Inflammatory macrophage (primary cell): ENCODE measurements around the gene TEAD1.

Experiments used
- DNase-seq, 2 donors: peaks; one replicate each; pipeline ENCODE4 v3.0.0-alpha.2; 2020 to 2022

Gene TEAD1

GRCh38 chr11:12905435-12905834 is 231.2 kb downstream of the TEAD1 start:
- DNase-seq = no peak

DNA sequence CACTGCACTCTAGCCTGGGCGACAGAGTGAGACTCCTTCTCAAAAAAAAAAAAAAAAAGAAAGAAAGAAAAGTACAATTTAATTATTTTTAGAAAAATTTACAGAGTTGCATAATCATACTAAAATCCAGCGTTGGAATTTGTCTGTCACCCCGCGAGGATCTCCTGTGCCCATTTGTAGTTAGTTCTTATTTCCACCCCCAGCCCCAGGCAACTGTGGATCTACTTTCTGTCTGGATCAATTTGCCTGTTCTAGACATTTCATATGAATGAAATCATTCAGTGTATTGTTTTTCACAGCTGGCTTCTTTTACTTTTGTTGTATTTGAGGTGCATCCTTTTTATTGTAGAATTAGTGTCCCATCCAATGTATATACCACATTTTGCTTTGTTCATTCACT is 232.3 kb downstream of the TEAD1 start:
- no peak for DNase-seq

- no peak for DNase-seq
Observed at GRCh38 chr11:12909879-12910278, 235.7 kb downstream of the TEAD1 start.

GRCh38 chr11:12914400-12914912 is 240.2 kb downstream of the TEAD1 start:
- DNase-seq = no peak

- DNase-seq = no peak
Observed at GRCh38 chr11:12915093-12915492, 240.9 kb downstream of the TEAD1 start.

DNA sequence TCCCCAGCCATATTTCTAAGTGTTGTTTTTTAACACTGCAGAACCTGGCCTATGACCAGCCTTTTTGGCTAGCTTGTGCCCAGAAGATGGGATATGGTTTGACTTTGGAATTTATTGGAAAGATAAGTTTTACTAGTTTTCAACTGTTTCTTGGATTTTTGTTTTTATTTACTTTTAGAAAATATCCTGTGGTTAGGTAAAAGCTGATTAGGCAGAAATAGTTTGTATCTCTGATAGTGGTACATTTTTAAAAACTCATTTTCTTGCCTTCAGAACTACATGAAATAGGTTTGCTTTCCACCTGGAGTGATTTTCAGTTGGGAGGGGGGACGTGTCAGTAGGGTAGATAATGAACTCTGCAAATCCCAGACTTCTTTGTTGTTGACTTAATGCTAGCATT is 243.6 kb downstream of the TEAD1 start:
- DNase-seq = no peak

GRCh38 chr11:12918667-12919066 is 244.4 kb downstream of the TEAD1 start:
- no peak for DNase-seq

DNA sequence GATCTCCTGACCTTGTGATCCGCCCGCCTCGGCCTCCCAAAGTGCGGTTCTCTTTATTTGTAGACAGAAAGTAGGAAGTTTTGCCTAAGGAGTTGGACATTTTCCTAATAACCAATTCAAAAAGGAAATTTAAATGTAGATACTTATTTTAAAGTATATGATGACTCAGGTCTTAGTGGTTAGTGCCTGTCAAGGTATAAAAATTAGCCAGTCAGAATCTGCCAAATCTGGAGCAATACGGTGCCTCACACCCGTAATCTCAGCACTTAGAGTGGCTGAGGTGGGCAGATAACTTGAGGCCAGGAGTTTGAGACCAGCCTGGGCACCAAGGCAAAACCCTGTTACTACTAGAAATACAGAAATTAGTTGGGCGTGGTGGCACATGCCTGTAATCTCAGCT is 248.2 kb downstream of the TEAD1 start:
- no peak for DNase-seq

- no peak for DNase-seq
Observed at GRCh38 chr11:12922980-12923507, 248.8 kb downstream of the TEAD1 start.

- no peak for DNase-seq
Observed at GRCh38 chr11:12924650-12925049, 250.4 kb downstream of the TEAD1 start.

DNA sequence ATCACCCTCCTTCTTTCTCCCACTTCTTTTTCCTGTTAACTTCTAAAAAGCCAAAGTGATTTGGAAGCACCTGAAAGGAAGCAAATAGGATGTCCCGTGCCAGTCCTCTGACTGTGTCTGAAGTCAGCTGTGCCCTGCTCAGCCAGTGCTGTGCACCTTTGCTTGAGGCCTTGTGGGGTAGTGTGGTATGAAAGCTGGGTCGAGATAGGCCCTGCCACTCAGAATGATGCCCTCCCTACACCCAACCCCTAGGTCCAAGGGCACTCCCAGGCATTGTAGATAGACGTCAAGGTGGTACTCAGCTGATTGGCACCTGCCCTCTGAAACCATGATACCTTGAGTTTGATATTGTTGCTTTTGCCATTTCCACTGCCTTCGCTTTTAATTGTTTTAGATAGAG is 251.3 kb downstream of the TEAD1 start:
- DNase-seq = no peak

- no peak for DNase-seq
Observed at GRCh38 chr11:12927221-12927620, 253.0 kb downstream of the TEAD1 start.

- DNase-seq = no peak
Observed at GRCh38 chr11:12927886-12928285, 253.7 kb downstream of the TEAD1 start.

GRCh38 chr11:12930850-12931249 is 256.6 kb downstream of the TEAD1 start:
- no peak for DNase-seq

DNA sequence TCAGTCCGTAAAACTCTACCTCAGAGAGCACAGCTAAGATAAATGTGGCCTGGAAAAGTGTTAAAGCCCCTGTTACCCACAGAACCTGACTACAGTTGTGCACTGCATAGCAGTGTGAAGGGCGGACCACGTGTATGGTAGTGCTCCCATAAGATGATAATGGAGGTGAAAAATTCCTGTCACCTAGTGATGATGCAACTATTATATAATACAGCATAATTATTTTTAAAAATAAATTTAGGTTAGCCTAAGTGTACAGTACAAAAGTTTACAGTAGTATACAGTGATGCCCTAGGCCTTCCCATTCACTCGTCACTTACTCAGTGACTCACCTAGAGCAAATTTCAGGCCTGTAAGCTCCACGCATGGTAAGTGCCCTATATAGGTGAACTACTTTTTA is 258.3 kb downstream of the TEAD1 start:
- no peak for DNase-seq

- DNase-seq = no peak
Observed at GRCh38 chr11:12936200-12936599, 262.0 kb downstream of the TEAD1 start.

GRCh38 chr11:12938590-12939247 is 264.5 kb downstream of the TEAD1 start:
- no peak for DNase-seq

DNA sequence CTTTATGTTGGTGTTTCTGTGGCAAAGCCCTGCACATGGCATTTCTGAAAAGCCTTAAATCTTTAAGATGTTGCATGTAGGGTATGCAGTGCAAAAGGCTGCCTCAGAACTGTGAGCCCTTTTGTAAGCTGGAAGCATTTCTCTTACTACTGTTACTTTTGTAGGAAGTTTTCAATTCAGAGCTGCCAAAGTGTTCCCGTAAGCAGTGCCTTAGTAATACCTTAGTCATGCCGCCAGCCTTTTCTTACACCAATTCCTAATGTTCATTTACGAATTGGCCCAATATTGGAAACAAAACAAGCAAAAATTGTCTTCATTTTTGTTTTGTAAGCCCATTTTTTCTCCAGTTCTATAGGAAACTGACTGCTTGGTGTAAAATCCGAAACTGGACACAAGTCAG is 267.4 kb downstream of the TEAD1 start:
- no peak for DNase-seq

DNA sequence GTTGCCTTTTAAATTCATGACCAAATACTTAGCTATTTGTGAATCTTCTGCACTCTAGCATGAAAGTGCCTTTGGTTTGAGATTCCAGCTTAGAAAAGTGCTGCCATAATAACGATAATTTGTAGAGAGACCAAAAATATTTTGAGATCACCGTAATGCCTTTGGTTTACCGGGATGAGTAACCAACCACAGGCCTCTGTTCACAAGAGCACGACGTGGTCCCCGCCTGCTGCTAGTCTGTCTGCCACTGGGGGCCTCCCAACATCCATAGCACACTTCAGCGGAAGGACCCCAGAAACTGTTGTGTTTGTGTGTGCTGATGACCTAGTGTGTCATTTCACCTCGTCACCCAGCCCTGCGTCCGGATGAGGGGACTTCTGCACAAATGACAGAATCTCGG is 267.9 kb downstream of the TEAD1 start:
- no peak for DNase-seq

DNA sequence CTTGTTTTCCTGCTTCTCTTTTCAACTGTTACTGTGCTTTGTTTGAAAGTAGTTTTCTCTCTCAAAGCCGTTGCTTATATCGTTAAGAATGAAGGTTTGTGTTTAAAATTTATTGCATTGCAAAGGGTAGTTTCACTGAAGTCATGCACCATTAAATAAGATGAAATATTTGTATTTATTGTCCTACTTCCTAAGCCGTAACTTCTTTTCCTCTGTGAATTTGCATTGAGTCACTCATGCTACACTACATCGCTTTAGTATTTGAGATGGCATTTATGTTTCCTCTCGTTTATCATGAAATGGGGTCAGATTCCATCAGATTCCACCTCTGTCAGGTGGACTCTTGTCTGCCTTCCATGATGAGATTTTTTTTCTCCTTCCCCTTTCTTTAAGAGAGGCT is 269.1 kb downstream of the TEAD1 start:
- DNase-seq = no peak

- DNase-seq = no peak
Observed at GRCh38 chr11:12944889-12945288, 270.7 kb downstream of the TEAD1 start.

- no peak for DNase-seq
Observed at GRCh38 chr11:12949453-12949852, 275.2 kb downstream of the TEAD1 start.

DNA sequence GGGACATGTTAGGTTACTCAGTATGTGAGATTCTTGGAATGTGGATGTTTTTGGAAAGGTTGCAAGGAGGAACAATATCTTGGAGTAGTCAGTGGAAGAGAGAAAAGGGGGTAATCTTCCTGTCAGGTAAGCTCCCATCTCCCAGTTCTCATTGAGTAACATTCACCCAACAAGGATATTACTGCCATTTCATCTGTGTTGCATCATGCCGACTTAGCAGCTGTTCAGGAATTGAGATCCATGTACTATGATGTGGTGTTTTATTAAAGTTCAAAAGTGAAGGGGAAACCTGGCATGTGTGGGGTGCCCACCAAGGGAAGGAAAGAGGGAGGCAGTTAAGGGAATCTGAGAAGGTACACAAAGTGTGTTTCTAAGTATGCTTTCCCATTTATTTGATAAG is 276.4 kb downstream of the TEAD1 start:
- DNase-seq = no peak

- no peak for DNase-seq
Observed at GRCh38 chr11:12951376-12951775, 277.2 kb downstream of the TEAD1 start.

GRCh38 chr11:12952094-12952493 is 277.9 kb downstream of the TEAD1 start:
- no peak for DNase-seq
